ENCODE results near the gene ACTG1.
"Not testable (repeated sequence)": the region's sequence is repeated elsewhere in the genome, so short reads cannot be mapped to it uniquely, and the experiment has no call there.

ACTG1 gene

GRCh38 chr17:81533339-81534141 is 20.9 kb upstream of the ACTG1 start:
- no peaks in the 10 kb centered on the region for H3K27me3 ChIP-seq (ENCODE audit: insufficient read depth, low read length)

GRCh38 chr17:81532490-81533287 is 20.1 kb upstream of the ACTG1 start:
- H3K9me3 ChIP-seq (ENCODE audit: low read length): peaks cover 3% of the 10 kb centered on the region
- no peaks in the 10 kb centered on the region for H3K36me3 ChIP-seq (ENCODE audit: insufficient read depth, low read length)
- H3K4me1 ChIP-seq (ENCODE audit: insufficient read depth, low read length): no peaks in the 10 kb centered on the region
- no peak overlapping the region for H3K4me3 ChIP-seq (ENCODE audit: low read length)
- H2AFZ ChIP-seq (ENCODE audit: low read depth, low read length): no peak overlapping the region
- H3K27me3 ChIP-seq (ENCODE audit: insufficient read depth, low read length): peaks cover under 1% of the 10 kb centered on the region

More at GRCh38 chr17:81533339-81534141, 20.9 kb upstream of the ACTG1 start:
- Histone ChIP-seq H3K36me3 (ENCODE audit: insufficient read depth, low read length) (no peaks in the 10 kb centered on the region), H3K4me1 (ENCODE audit: insufficient read depth, low read length) (peaks cover 4% of the 10 kb centered on the region), H3K4me3 (ENCODE audit: low read length) (no peak overlapping the region), H3K9me3 (ENCODE audit: low read length) (peaks cover 3% of the 10 kb centered on the region), H2AFZ (ENCODE audit: low read depth, low read length) (no peak overlapping the region)

GRCh38 chr17:81531998-81532404 is 19.4 kb upstream of the ACTG1 start:
- not testable (repeated sequence) for H3K4me3 ChIP-seq (ENCODE audit: low read length); H2AFZ ChIP-seq (ENCODE audit: low read depth, low read length); H3K36me3 ChIP-seq (ENCODE audit: insufficient read depth, low read length); H3K27me3 ChIP-seq (ENCODE audit: insufficient read depth, low read length); H3K9me3 ChIP-seq (ENCODE audit: low read length); H3K4me1 ChIP-seq (ENCODE audit: insufficient read depth, low read length)

DNA sequence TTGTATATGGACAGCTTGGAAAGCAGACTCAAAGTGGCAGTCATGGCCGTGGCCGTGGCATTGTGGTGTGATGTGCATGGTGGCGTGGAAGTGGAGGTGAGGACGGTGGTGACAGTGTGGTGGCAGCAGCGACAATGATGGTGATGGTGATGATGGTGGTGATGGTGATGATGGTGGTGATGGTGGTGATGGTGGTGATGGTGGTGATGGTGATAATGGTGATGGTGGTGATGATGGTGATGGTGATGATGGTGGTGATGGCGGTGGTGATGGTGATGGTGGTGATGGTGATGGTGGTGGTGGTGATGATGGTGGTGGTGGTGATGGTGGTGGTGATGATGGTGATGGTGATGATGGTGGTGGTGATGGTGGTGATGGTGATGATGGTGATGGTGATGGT is 18.4 kb upstream of the ACTG1 start:
- H3K4me3 ChIP-seq (ENCODE audit: low read length); H3K27me3 ChIP-seq (ENCODE audit: insufficient read depth, low read length); H3K9me3 ChIP-seq (ENCODE audit: low read length); H3K36me3 ChIP-seq (ENCODE audit: insufficient read depth, low read length); H2AFZ ChIP-seq (ENCODE audit: low read depth, low read length); H3K4me1 ChIP-seq (ENCODE audit: insufficient read depth, low read length): not testable (repeated sequence)

DNA sequence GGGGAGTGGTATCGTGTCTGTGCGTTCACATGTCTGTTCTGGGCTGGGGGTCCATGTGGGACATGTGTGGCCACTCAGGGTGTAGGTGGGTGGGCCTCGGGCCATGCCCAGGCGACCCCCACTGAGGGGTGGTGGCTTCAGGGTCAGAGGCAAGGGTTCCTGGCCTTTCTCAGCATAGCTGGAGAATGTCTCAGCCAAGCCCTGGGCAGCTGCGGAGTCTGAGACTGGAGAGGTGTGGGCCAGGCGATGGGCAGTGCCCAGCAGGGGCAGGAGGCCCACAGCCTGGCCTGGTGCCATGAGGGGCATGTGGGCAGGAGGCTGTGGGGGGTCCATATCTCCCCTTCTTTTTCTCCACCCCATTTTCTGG is 16.8 kb upstream of the ACTG1 start:
- Histone ChIP-seq H3K4me1 (ENCODE audit: insufficient read depth, low read length) (no peaks in the 10 kb centered on the region), H3K36me3 (ENCODE audit: insufficient read depth, low read length) (no peaks in the 10 kb centered on the region)

GRCh38 chr17:81528651-81529436 is 16.2 kb upstream of the ACTG1 start:
- no peak overlapping the region for H3K4me3 ChIP-seq (ENCODE audit: low read length)
- H3K9me3 ChIP-seq (ENCODE audit: low read length): peaks cover 3% of the 10 kb centered on the region
- H3K4me1 ChIP-seq (ENCODE audit: insufficient read depth, low read length): peaks cover 4% of the 10 kb centered on the region
- no peaks in the 10 kb centered on the region for H3K36me3 ChIP-seq (ENCODE audit: insufficient read depth, low read length)
- no peak overlapping the region for H2AFZ ChIP-seq (ENCODE audit: low read depth, low read length)
- H3K27me3 ChIP-seq (ENCODE audit: insufficient read depth, low read length): peaks cover 6% of the 10 kb centered on the region

More for the DNA sequence above, 16.8 kb upstream of the ACTG1 start:
- Histone ChIP-seq H3K4me3 (ENCODE audit: low read length) (no peak overlapping the region), H3K27me3 (ENCODE audit: insufficient read depth, low read length) (peaks cover 6% of the 10 kb centered on the region), H3K9me3 (ENCODE audit: low read length) (peaks cover 3% of the 10 kb centered on the region), H2AFZ (ENCODE audit: low read depth, low read length) (no peak overlapping the region)

GRCh38 chr17:81528384-81528650 is 15.7 kb upstream of the ACTG1 start:
- Histone ChIP-seq H3K9me3 (ENCODE audit: low read length) (peaks cover 3% of the 10 kb centered on the region), H3K27me3 (ENCODE audit: insufficient read depth, low read length) (peaks cover 6% of the 10 kb centered on the region), H3K36me3 (ENCODE audit: insufficient read depth, low read length) (no peaks in the 10 kb centered on the region), H3K4me3 (ENCODE audit: low read length) (no peak overlapping the region), H3K4me1 (ENCODE audit: insufficient read depth, low read length) (peaks cover 9% of the 10 kb centered on the region), H2AFZ (ENCODE audit: low read depth, low read length) (no peak overlapping the region)

DNA sequence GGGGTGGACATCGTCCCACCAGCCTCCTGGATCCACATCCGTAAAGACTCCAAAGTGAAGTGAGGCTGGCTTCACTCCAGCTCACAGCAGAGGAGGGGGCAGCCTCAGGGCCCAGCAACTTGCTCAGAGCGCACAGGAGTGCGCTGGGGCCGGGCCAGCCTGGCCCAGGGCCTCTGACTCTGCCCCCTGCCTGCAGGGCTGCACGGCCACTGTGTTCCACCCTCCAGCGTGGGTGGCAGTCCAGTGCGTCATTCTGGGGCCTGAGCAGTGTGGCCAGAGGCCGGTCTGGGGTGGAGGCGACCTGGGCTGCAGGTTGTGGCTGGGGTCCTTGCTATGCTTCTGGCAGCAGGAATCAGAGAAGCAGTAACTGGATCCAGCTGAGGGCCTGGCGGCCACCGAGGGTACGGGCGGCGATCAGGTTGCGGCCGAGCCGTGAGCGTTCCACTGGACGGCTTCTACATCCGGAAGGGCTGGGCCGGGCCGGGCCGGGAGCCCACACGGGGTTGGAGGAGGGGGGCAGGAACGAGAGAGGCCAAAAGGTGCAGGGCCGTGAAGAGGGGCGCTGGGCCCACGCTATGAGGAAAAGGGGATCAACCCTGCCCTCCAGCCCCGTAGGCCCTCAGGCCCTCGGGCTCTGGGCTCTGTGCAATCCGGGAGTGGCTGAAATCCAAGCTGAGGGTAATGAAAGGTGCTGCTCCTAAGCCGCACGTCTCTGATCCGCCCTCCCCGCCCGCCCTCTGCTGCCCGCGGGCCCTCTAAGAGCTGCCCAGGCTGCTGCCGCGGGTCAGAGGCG is 15.2 kb upstream of the ACTG1 start, which contains the start of gene FSCN2:
TSS of gene FSCN2 (plus strand) at position 787 of the 793 bp plus-strand sequence. CDS start 155 bp downstream, outside the sequence.
- peaks cover 3% of the 10 kb centered on the region for H3K9me3 ChIP-seq (ENCODE audit: low read length)
- H3K4me3 ChIP-seq (ENCODE audit: low read length): no peak within 1 kb of the TSS
- H3K27me3 ChIP-seq (ENCODE audit: insufficient read depth, low read length): peaks cover 6% of the 10 kb centered on the region
- no peak within 1 kb of the TSS for H2AFZ ChIP-seq (ENCODE audit: low read depth, low read length)
- no peaks in the 10 kb centered on the region for H3K36me3 ChIP-seq (ENCODE audit: insufficient read depth, low read length)
- H3K4me1 ChIP-seq (ENCODE audit: insufficient read depth, low read length): peaks cover 14% of the 10 kb centered on the region

- H3K36me3 ChIP-seq (ENCODE audit: insufficient read depth, low read length): no peaks in the 10 kb centered on the region
- no peak overlapping the region for H2AFZ ChIP-seq (ENCODE audit: low read depth, low read length)
These were observed 14.3 kb upstream of the ACTG1 start for GRCh38 chr17:81526662-81527571.

DNA sequence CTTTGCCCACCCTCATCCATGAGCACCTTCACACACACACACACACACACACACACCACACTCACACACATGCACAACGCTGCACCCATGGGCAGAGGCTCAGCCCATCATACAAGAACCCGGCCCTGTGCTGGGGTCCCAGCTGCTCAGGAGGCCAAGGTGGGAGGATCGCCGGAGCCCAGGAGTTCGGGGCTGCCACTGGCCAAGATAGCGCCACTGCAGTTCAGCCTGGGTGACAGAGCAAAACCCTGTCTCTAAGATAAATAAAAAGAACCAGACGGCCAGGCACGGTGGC is 12.2 kb upstream of the ACTG1 start:
- Histone ChIP-seq H3K27me3 (ENCODE audit: insufficient read depth, low read length) (peaks cover 6% of the 10 kb centered on the region), H2AFZ (ENCODE audit: low read depth, low read length) (no peak overlapping the region)

More at GRCh38 chr17:81526662-81527571, 14.3 kb upstream of the ACTG1 start:
- peaks cover 15% of the 10 kb centered on the region for H3K4me1 ChIP-seq (ENCODE audit: insufficient read depth, low read length)
- no peak overlapping the region for H3K4me3 ChIP-seq (ENCODE audit: low read length)
- H3K9me3 ChIP-seq (ENCODE audit: low read length): no peaks in the 10 kb centered on the region
- H3K27me3 ChIP-seq (ENCODE audit: insufficient read depth, low read length): peaks cover 6% of the 10 kb centered on the region

GRCh38 chr17:81524039-81524864 is 11.7 kb upstream of the ACTG1 start:
- peaks cover 15% of the 10 kb centered on the region for H3K4me1 ChIP-seq (ENCODE audit: insufficient read depth, low read length)
- no peak overlapping the region for H3K4me3 ChIP-seq (ENCODE audit: low read length)
- no peaks in the 10 kb centered on the region for H3K9me3 ChIP-seq (ENCODE audit: low read length)
- no peak overlapping the region for H2AFZ ChIP-seq (ENCODE audit: low read depth, low read length)
- no peaks in the 10 kb centered on the region for H3K36me3 ChIP-seq (ENCODE audit: insufficient read depth, low read length)
- H3K27me3 ChIP-seq (ENCODE audit: insufficient read depth, low read length): peaks cover 6% of the 10 kb centered on the region

More for the DNA sequence above, 12.2 kb upstream of the ACTG1 start:
- peaks cover 15% of the 10 kb centered on the region for H3K4me1 ChIP-seq (ENCODE audit: insufficient read depth, low read length)
- no peak overlapping the region for H3K4me3 ChIP-seq (ENCODE audit: low read length)
- no peaks in the 10 kb centered on the region for H3K9me3 ChIP-seq (ENCODE audit: low read length)
- no peaks in the 10 kb centered on the region for H3K36me3 ChIP-seq (ENCODE audit: insufficient read depth, low read length)
